MV-4-11 (cell line): ENCODE data around the gene ZDHHC14.
A peak's percentile ranks its signal among the peaks of the same experiment; 100 is the strongest.
"Not testable (repeated sequence)": the region's sequence is repeated elsewhere in the genome, so short reads cannot be mapped to it uniquely, and the experiment has no call there.

ENCODE experiments used
- DNase-seq: peaks from one replicate; lab custom pipeline; 2025; lab: John Stamatoyannopoulos, UW

ZDHHC14 gene

DNA sequence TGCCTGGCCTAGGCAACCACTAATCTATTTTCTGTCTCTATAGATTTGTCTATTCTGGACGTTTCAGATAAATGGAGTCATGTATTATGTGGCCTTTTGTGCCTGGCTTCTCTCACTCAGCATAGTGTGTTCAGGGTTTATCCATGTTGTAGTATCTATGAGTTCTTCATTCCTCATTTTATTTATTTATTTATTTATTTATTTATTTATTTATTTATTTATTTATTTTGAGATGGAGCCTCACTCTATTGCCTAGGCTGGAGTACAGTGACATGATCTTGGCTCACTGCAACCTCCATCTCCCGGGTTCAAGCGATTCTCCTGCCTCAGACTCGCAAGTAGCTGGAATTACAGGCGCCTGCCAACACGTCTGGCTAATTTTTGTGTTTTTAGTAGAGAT, 86.3 kb downstream of the ZDHHC14 start:
- not testable (repeated sequence) for DNase-seq

DNA sequence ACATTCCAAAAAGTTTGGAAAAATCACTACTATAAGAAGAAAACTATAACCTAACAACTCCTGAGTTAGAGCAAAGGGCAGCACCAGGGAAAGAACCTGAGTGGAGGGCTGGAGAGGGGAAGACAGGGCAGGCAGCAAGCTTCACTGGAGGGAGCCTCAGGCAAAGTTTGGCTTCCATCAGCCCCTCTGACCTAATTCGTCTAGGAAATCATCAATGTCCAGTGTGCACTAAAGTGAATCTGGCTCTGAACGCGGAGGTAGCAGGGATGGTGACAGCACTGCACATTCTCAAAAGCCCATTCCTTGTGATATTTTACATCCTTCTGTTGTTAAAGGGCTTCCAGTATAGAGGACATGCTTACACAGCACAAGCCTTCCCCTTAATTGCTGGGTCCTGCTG, 87.1 kb downstream of the ZDHHC14 start:
- DNase-seq: no peak

- DNase-seq: no peak
Observed at GRCh38 chr6:157468574-157468973, 87.6 kb downstream of the ZDHHC14 start.

GRCh38 chr6:157469378-157469777, 88.4 kb downstream of the ZDHHC14 start:
- peak; percentile 94 for DNase-seq

DNA sequence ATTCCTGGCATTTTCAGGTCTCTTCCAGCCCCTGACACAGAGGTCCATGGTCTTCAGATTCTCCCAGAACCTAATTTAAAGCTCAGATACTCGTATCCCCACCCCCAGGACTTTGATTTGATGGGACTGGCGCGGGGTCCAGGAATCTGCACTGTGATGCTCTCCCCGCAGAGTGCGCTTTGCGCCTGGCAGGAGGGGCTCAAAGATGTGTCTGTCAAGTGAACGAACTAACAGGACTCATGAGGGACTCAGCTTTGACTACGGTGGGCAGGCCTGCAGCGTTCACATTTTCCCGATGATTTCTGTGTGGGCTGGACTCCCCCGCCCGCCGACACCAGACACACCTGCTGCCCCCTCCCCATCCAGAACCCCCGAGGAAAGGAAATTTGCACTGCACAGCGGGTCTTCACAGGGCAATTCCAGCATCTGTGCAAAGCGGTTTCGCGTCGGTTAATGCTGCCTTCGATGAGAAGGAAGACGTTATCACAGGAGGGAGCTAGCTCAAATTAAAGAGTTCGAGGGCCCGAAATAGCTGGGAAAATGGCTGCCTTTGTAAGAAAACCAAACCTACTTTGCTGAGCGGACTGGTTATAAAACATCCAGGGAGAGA, 90.2 kb downstream of the ZDHHC14 start:
- DNase-seq: no peak

- DNase-seq: no peak
Observed at GRCh38 chr6:157471895-157472686, 91.1 kb downstream of the ZDHHC14 start.

DNA sequence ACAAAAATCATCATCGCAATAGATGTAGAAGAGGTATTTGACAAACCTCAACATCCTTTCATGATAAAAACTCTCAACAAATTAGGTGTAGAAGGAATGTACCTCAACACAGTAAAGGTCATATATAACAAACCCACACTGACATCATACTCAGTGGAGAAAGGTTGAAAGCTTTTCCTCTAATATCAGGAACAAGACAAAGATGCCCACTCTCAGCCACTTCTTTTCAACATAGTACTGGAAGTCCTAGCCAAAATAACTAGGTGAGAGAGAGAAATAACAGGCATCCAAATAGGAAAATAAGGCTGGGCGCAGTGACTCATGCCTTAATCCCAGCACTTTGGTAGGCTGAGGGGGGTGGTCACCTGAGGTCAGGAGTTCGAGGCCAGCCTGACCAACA, 95.8 kb downstream of the ZDHHC14 start:
- no peak for DNase-seq

DNA sequence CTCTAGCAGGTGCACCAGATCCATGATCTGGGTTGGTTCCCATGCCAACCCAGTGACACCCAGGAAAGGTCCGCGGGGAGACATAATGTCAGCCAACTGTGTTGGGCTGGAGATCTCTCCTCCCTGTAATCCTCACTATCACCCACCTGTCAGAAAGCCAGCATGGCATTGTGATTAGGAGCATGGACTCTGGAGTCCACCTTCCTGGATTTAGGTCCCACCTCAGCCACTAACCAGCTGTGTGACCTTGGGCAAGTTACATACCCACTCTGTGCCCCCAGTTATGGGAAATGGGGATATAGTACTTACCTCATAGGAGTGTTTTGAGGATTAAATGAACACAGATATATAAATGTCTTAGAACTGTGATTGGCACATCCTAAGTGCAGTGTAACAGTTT, 97.9 kb downstream of the ZDHHC14 start:
- DNase-seq: no peak

- peak; percentile 56 for DNase-seq
Observed at GRCh38 chr6:157479464-157480303, 98.7 kb downstream of the ZDHHC14 start.

DNA sequence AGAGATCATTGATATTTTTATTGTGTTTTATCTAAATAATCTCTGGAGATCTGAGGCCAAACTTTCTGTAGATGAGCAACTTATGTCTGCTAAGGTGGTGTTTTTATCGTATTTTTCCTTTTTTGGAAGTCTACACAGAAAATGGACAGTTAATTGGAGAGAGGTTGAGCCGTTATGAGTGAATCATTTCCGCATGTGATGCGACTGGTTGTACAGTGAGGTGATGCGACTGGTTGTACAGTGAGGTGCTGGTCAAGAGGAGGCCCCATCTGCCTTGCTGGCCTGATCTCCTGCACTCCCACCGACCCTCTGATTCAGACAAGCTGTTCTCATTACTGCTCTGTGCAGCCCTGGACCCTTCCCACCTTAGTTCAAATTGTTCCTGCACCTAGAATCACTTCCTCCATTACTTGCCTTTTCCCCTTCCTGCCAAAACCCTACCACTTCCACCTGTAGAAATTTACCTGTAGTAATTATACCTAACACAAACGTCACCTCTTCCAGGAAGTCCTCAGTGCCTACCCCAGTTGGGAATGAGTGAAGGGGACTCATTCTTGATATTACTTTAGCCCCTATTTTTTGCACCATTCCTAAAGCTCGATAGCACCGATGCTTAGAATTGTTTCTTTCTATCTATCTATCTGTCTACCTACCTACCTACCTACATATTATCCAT, 100.3 kb downstream of the ZDHHC14 start:
- DNase-seq: no peak

DNA sequence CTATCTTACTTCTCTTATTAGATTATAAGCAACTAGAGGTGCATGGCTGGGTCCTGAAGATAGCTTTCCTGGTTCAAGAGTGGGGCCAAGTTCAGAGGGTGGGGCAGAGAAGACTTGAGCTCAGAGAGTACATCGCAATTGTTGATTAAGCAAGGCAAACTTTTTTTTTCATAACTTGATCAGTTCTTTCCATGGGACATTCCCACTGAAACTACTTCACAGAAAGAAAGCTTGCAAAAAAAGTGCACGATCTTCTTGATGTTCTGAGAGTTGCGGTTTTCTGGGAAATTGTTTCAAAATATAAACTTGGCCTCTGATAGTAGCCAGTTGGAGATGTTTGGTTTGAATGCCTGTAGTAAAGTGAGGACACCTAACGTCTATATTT, 100.9 kb downstream of the ZDHHC14 start:
- DNase-seq: no peak

DNA sequence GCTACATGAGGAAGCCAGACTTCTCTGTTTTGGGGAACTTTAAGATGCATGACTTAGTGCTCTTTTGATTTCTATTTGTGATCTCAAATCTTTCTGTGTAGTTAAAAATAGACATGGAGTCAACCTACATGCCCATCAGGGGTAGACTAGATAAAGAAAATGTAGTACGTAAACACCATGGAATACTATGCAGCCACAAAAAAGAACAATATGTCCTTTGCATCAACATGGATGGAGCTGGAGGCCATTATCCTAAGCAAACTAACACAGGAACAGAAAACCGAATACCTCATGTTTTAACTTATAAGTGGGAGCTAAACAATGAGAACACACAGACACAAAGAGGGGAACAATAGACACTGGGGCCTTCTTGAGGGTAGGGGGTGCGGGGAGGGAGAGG, 102.8 kb downstream of the ZDHHC14 start:
- DNase-seq: no peak

- DNase-seq: no peak
Observed at GRCh38 chr6:157484181-157484580, 103.2 kb downstream of the ZDHHC14 start.

DNA sequence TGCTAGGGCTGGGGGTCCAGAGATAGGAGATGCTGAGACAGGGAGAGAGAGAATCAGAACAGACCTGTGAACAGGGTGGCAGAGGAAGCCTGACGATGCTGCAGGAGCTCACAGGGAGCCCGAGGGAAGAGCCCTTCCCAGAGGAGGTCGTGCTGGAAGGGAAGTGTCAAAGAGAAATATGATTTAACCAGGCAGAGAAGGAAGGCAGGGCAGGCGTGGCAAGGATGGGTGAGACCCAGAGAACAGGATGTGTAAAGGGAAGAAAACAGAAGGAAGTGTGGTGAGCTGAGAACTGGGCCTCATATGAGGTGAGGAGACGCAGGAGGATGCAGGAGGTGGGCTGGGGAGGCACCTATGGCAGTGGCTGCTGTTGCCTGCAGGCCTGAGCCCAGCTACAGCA, 105.6 kb downstream of the ZDHHC14 start:
- DNase-seq: no peak

DNA sequence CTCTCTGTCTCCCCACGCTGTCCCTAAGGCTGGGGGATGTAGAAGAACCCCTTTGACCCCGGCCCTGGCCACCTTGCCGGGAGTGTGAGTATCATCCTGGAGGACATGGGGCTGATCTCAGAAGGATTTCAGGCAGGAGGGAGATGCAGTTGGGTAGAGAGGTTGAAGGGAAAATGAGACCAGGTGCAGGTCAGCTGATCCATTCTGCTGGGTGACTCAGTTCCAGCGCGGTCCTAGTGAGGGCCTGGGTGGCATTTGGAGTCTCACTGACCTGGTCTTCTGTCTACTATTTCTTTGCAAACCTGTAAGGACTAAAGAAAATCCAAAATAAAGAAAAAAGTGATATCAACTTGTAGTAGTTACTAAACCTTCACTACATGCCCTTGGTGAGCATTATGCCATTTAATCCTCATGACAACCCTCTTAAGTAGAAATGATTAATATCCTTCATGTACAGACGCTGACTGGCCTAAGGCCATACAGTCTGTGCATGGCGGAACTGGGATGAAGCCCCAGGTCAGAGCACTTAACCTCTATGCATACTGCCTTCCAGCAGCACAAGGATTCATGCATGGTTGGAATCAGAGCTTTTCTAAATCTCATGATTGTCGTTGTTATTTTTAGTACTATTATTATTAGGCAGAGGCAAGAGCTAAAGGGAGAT, 106.3 kb downstream of the ZDHHC14 start:
- DNase-seq: no peak

DNA sequence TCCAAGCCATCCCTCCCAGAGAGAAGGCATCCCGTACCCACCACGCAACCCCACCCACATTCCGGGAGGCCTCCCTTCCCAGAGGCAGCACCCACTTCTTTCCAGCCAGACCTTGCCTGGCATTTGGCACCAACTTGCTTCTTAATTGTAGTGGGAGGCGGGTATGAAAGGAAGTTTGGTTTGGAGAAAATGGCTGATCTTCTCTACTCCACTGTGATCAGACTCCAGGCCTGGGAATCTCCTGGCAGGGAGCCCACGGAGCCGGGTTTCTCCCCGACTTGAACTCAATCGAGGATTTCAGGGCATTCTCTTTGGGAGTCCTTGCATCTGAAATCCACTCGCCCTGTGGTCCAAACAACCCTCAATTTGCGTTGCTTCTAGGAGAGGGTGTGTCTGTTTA, 107.1 kb downstream of the ZDHHC14 start:
- no peak for DNase-seq

GRCh38 chr6:157488716-157489118, 107.7 kb downstream of the ZDHHC14 start:
- no peak for DNase-seq

DNA sequence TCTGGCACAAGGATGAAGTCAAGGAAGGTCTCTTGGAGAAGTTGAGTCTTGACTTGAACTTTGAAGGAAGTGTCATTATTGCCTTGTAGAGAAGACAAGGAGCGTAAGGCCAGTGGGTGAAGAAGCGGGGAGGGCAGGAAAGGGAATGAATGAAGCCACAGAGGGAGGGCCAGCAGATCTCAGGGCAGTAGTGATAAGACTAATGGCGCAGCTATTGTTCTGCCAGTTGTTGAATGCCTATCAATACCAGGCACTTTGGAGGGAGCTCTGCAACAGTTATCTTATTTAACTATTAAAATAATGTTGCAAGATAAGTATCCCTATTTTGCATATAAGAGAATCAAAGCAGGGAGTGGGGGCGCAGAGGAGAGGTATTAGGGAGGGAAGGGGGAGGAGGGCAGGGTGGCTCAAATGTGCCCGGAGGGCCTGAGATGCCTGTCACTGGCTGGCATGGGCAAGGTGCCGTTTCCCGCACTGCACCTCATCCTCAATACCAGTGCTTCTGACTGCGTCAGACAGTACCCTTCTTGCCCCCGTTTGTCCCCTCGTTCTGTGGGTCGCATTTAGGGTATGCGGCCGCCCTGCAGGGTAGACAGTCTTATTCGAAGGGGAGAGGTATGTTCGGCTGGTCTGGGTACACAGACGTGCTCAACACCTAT, 109.8 kb downstream of the ZDHHC14 start:
- no peak for DNase-seq

GRCh38 chr6:157491571-157492232, 110.7 kb downstream of the ZDHHC14 start:
- no peak for DNase-seq

- DNase-seq: no peak
Observed at GRCh38 chr6:157492249-157492648, 111.3 kb downstream of the ZDHHC14 start.

DNA sequence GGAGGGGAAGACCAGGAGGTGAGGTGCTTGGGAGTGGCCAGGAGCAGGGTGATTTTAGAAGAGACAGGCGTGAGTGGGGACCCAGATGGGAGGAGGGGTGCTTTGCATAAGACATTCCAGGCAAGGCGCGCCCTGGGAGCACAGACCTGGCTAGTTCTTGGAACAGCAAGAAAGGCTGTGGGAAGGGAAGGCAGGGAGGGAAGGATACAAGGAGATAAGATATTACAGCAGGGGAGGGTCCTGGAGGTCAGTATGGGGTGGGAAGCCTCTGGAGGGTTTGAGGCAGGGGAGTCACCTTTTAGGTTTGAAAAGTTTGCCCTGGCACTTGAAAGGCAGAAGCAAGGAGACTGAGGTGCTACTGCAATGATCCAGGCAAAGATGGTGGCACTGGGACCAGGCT, 111.8 kb downstream of the ZDHHC14 start:
- no peak for DNase-seq
